ENCODE results near the gene SCYL2.
"Not testable (repeated sequence)": the region's sequence is repeated elsewhere in the genome, so short reads cannot be mapped to it uniquely, and the experiment has no call there.

SCYL2 gene, protein sequence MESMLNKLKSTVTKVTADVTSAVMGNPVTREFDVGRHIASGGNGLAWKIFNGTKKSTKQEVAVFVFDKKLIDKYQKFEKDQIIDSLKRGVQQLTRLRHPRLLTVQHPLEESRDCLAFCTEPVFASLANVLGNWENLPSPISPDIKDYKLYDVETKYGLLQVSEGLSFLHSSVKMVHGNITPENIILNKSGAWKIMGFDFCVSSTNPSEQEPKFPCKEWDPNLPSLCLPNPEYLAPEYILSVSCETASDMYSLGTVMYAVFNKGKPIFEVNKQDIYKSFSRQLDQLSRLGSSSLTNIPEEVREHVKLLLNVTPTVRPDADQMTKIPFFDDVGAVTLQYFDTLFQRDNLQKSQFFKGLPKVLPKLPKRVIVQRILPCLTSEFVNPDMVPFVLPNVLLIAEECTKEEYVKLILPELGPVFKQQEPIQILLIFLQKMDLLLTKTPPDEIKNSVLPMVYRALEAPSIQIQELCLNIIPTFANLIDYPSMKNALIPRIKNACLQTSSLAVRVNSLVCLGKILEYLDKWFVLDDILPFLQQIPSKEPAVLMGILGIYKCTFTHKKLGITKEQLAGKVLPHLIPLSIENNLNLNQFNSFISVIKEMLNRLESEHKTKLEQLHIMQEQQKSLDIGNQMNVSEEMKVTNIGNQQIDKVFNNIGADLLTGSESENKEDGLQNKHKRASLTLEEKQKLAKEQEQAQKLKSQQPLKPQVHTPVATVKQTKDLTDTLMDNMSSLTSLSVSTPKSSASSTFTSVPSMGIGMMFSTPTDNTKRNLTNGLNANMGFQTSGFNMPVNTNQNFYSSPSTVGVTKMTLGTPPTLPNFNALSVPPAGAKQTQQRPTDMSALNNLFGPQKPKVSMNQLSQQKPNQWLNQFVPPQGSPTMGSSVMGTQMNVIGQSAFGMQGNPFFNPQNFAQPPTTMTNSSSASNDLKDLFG

DNA sequence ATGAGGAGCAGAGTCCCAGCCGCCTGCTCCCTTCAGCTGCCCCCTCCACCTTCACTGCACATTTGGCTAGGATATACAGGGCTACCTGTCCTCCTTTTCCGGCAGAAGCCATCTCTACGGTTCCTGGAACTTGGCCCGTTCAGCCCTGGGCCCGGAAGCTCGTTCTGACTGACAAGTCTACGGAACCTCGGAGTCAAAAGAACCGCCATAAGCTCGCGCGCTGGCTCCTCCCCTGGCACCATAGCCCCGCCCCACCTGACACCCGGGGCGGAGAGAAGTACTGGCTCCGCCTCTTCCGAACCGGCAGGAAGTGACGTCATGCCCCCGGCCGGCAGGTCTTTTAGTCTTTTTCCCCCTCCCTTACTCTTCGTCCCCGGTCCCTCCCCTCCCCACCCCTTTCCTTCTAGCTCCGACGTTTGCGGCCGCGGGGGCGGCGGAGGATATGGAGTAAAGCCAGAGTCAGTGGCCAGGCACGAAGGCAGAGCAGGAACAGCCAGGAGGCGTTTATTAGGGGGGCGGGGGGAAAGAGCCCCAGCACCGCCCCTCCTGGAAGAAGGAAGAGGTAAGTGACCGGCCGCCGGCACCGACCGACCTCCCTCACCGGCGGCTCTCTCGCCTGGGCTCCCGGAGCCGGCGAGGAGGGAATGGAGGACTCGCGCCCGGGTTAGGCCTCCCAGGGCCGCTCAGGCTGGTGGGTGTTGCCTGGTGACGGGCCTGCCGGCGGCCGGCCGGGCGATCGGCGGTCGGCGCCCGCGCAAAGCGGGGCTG lies at the start of gene SCYL2, which contains the start of gene DEPDC4:
SCYL2 (plus strand) TSS at position 343 of the 768 bp plus-strand sequence. CDS start 15,794 bp downstream, outside the sequence.
DEPDC4 (minus strand) TSS at position 245 of the 768 bp plus-strand sequence; CDS start at position 242, 3 bp downstream.
- peak; percentile 92 to 95 for DNase-seq

DNA sequence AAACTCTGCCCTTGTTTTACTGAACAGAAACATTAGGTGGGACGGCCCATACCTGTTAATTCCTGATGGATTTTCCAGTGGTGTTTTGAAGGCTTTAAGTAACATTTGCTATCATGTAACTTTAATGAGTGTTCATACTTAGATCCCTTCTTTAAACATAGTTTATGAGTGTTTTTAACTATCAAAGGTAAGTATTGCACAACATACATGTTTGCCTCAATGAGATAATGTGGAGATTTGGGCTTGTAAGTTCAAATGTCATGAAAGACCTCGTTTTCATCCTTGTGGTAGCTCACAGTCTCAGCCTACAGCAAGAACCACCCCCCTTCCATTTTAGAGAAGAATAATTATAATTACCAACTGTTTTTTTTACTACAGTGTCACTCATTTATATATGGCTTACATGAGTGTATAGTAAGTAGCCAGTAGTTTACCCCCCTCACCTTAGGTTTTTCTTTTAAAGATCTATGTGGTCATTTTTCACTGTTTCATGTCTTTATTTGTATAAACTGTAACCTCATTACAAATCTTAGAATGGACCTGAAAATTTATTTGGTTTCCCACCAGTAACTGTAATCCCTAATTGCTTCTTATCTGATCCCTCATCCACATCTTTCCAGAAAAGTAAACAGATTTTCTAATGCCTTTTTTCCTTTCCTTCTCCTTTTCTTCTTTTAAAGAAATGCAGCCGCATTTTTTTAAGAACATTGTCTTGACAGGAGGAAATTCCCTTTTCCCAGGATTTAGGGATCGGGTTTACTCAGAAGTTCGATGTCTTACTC lies 47.5 kb upstream of the SCYL2 start:
- no peak for DNase-seq

DNA sequence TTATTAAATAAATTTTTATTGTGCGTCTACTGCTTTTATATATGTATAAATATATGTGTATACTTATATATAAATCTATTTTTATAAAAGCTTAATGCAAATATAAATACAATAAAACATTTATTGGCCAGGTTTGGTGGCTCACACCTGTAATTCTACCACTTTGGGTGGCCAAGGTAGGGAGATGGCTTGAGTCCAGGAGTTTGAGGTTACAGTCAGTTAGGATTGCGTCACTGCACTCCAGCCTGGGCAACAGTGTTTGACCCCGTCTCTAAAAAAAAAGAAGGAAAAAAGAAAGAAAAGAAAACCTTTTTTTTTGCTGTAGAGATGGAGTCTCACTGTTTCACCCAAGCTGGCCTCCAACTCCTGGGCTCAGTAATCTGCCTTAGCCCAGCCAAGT lies 45.5 kb upstream of the SCYL2 start:
- no peak for DNase-seq

DNA sequence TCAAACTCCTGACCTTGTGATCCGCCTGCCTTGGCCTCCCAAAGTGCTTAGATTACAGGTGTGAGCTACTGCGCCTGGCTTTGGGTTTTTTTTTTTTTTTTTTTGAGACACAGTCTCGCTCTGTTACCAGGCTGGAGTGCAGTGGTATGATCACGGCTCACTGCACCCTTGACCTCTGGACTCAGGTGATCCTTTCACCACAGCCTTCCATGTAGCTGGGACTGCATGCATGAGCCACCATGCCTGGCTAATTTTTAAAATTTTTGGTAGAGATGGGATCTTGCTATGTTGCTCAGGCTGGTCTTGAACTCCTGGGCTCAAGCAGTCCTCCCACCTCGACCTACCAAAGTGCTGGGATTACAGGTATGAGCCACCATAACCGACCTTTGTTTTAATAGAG lies 44.8 kb upstream of the SCYL2 start:
- DNase-seq, result not testable (repeated sequence)

DNA sequence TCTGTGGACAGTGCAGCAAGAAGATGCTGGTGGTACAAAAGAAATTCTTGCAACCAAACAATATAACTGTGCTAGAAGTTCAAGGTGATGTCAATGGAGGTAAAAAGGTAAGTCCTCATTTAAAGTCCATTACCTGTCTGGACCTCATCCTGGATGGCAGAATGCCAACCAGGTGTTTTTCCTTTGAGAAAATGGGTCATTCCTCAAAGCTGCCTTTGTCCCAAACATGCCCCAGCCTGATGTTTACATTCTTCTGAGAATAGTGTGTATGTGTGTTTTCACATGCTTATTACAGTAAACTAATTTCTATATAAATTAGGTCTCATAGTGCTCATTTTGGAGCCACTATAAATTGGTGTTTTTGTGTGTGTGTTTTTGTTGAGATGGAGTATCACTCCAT lies 41.5 kb upstream of the SCYL2 start:
- no peak for DNase-seq

DNA sequence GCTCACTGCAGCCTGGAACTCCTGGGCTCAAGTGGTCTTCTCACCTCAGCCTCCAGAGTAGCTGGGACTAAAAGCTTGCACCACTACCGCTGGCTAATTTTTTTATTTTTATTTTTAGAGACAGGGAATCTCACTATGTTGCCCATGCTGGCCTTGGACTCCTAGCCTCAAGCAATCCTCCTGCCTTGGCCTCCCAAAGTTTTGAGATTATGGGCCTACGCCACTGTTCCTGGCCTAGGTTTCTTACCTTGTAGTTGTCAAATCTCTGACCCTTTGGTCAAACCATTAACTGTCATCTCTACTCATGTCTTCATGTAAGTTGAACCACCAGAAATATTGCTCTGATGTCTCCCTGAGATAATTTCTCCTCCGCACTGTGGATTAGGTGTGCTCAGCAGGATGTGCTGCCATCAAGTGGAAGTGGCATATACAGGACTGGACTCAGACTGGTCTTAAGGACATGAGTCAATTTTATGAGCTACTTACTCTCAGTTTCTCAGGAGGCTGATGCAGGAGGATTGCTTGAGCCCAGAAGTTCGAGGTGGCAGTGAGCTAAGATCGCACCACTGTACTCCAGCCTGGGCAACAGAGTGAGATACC lies 37.8 kb upstream of the SCYL2 start:
- DNase-seq, result peak in 1 of 2 donors; percentile 3

DNA sequence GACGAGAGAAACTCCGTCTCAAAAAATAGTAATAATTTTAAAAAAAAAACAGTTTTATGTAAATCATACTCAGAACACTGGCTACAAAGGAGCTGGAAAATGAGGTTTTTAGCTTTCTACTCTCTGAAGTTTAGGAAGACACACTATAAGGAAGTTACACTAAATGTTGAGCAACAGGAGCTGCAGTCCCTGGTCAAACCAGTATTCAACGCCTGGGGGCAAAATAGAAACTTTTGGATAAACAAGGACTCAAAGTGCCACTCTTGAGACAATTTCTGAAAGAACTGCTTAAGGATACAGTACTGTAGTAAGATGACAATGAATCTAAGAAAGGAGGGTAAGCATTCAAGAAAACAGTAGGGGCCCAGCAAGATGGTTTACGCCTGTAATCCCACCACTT lies 37.1 kb upstream of the SCYL2 start:
- no peak for DNase-seq

DNA sequence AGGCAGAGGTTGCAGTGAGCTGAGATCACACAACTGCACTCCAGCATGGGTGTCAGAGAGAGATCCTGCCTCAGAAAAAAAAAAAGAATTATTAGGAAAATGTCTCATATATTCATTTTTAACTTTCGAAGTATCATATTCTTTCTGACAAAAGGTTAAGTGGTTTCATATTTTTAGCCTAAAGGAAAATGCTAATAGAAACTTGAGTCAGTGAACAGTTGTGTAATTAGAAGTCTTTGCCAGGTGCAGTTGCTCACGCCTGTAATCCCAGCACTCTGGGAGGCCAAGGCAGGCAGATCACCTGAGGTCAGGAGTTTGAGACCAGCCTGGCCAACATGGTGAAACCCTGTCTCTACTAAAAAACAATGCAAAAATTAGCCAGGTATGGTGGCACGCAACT lies 35.1 kb upstream of the SCYL2 start:
- DNase-seq, result not testable (repeated sequence)

DNA sequence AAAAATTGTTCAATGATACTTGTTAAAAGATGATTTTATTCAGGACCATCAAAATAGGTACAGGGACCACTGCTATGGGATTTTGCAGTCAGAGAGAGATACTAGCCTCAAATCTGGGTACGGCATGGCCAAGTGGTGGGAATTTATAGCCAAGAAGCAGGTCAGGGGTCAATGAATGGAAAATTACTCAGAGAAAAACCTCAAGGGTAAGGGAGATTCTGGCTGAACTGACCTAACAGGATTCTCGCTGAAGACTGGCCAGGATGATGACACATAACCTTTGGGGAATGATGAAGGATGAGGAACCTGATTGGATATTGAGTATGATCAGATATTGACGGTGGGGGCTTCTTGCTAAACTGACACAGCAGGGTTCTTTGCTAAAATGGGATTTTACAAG lies 32.8 kb upstream of the SCYL2 start:
- DNase-seq, result no peak

DNA sequence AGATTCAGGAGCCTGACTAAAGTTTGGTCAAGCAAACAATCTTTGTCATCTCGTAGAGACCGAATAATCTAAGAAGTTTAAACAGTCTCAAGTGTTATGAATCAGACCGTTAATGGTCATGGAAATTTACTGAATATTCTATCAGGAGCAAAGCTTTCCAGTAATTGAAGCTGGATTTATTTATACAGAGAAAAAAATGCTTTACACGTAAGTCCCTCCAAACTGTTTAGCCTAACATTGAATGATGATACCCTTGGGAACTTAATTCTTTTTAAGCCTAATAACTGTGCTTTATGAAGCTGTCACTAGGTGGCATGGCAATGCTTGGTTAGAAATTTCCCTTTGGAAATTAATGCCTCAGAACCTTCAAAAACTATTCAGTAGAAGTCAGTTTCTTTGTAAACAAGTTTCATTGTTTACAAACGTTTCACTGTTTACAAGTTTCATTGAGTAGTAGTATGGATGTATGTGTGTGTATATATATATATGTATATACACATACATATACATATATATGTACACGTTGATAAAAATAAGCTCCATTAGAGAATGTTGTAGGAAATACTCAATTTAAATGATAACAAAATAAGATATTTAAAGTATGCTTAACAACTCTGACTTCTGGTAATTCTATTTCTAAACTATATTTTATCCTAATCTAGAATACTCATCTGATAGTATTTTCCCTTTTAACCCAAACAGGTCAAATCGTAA lies 32.2 kb upstream of the SCYL2 start:
- DNase-seq, result peak in 1 of 2 donors; percentile 39

DNA sequence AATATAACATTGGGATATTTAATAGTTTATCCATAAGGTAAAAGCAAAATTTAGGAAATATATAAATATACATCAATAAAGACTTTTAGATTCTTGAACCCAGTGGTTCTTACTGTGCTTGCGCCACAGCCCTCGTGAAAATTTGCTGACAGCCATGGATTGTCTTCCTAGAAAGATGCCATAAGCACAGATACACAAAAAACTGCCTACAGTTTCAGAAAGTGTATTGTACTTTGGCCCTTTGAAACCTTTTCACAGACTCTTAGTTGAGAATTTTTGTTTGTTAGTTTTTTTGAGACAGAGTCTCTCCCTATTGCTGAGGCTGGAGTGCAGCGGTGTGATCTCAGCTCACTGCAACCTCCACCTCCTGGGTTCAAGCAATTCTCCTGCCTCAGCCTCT lies 28.2 kb upstream of the SCYL2 start:
- no peak for DNase-seq

DNA sequence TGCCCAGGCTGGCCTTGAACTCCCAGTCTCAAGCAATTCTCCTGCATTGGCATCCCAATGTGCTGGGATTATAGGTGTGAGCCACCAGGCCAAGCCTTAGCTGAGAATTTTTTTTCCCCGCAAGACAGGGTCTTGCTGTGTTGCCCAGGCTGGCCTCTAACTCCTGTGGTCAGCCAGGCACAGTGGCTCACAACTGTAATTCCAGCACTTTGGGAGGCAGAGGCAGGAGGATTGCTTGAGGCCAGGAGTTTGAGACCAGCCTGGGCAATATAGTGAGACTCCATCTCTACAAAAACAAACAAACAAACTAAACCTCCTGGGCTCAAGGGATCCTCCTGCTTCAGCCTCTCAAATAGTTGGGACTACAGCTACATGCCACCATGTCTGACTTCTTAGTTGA lies 27.4 kb upstream of the SCYL2 start:
- DNase-seq, result no peak

DNA sequence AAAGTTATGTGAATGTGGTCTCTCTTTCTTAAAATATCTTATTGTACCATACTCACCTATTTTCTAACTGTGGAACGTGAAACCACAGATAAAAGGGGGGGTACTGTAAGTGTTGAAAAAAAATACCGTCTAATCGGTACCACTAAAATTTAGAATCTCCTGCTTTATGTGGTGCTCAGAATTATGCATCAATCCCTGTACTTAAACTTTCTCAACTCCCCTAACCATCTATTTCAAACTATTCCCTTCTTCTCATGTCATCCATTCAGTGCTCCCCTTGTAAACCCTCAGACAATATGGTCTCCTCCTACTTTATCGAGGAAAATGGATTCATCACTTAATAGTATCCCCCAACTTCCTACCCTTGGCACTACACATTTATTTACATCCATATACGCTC lies 23.8 kb upstream of the SCYL2 start:
- no peak for DNase-seq

DNA sequence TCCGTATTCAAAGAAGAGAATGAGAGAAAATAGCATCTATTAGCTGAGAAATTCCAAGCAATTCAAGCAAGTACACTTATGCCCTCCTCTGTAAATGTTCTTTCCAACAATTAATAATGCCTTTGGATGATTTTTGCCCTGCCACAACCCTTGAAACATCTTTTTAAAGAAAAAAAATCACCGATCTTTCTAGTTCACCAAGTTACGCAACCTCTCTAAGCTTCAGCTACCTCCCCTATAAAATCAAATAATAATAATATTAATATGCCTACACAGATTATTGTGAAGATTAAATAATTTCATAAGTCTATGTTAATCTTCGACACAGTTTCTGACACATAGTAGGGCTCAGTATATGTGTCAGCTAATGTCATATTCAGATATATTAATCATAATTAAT lies 19.2 kb upstream of the SCYL2 start:
- no peak for DNase-seq

DNA sequence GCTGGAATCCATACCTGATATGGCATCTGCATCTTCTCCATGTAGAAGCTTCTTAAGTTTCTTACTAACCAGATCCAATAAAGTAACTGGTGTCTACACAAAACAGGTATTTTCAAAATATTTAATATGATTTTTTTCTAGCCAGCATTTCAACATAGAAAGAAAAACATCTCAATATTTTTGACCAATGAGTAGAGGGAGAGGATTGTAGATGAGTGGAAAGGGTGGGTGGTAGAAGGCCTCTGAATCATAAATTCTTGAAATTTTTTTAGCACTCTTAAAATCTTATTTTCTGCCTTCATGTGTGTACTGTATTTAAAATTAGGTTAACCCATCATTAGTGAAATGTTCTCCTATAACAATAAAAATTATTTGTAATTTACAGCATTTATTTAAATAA lies 18.1 kb upstream of the SCYL2 start:
- no peak for DNase-seq

DNA sequence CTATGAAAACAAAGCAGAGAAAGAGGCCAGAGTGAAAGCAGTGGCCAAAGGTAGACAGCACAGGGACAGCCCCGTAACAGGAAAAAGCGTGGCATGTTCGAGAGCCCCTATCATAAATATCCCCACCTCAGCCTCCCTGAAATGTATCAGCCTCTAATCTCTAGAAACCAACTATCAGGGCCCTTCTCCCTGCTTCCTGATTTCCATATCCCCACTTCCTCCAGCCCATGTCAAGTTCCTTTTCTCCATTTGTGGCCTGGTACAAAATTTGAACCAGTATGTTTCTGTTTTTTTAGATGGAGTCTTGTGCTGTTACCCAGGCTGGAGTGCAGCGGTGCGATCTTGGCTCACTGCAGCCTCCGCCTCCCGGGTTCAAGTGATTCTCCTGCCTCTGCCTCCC lies 17.0 kb upstream of the SCYL2 start:
- no peak for DNase-seq

DNA sequence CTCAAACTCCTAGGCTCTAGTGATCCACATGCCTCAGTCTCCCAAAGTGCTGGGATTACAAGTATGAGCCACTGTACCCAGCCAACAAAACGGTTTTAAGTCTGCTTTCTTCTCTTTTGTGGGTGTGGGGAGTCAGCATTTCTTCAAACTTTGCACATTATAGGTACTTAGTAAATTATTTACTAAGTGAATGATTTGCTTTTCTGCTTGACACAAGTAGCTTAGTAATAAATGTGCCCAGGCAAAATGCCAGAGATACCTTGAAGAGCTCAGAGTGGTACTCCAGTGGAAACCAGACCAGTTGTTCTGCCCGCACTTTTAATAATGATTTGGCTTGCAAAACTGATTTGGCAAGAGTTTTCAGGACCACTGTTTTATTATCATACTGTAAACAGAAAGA lies 15.1 kb upstream of the SCYL2 start:
- DNase-seq, result no peak

DNA sequence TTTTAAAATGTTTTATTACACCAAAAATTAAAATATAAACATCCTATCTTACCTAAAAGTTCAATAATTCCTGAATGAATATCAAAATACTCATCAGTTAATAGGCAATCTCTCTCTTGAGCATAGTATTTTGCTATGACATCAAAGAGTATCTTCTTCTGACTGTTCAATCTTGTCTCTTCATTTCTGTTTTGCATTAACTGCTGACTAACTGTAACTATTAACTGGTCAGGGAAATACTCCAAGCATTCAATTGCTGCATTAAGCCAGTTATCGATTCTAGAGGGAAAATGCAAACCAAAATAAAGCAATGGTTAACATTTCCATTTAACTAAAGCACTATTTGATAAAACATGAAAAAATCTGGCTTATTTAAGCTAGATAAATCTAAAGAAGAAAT lies 13.5 kb upstream of the SCYL2 start:
- no peak for DNase-seq

DNA sequence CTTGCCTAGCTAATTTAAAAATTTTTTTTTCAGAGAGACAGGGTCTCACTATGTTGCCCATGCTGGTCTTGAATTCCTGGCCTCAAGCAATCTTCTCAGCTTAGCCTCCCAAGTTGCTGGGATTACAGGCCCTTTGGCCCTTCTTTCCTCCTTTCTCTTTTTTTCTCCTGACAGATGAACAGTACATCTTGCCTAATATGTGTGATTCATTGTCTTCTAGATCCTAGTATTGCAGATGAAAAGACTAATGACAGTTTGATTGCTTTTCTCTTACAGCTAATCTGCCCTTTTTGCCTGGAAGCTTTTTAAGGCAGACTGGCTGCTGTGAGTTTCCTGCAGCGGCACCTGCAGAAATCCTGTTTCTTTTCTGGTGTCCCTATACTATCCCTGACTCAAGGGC lies 12.1 kb upstream of the SCYL2 start:
- DNase-seq, result no peak

DNA sequence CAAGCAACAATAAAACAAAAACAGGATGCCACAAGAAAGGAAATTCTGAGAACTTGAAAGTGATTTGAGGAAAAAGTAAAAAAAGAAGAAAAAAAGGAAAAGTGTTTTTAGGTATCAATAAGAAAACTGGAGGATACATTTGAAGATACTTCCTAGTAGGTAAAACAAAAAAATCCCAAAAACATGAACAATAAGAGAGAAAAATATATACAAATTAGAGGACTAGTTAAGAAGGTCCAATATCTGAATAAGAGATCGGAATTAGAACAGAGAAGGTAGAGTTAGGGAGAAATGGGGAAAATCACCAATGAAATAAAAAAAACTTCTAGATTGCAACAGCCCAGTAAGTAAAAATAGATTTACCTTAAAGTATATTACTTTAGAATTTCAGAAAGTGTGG lies 8.8 kb upstream of the SCYL2 start:
- no peak for DNase-seq

DNA sequence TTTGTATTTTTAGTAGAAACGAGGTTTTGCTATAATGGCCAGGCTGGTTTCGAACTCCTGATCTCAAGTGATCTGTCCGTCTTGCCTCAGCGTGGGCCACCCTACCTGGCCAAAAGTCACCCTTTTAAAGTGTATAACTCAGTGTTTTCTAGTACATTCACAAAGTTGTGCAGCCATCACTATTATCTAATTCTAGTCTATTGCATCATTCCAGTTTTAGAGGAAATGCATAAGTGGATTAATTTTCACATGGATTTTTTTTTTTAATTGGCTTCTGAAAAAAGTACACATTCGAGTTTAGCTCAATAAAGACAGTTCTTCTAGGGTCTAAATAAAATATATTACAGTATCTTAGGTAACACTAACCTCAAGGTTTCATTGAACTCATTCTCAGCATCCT lies 3.8 kb upstream of the SCYL2 start:
- DNase-seq, result no peak

Data from CD4-positive, alpha-beta T cell treated with Interferon alpha-2 for 1 hour (primary cell).